ENCODE results near the gene NAV3. TPM values are rescaled to one million over a fixed set of nuclear protein-coding genes. Genes with fewer than 3 reads are reported as not detected.
"Not testable (repeated sequence)": the region's sequence is repeated elsewhere in the genome, so short reads cannot be mapped to it uniquely, and the experiment has no call there.

Gene NAV3
- total RNA-seq, 2 experiments from 2014 or later, result not detected

DNA sequence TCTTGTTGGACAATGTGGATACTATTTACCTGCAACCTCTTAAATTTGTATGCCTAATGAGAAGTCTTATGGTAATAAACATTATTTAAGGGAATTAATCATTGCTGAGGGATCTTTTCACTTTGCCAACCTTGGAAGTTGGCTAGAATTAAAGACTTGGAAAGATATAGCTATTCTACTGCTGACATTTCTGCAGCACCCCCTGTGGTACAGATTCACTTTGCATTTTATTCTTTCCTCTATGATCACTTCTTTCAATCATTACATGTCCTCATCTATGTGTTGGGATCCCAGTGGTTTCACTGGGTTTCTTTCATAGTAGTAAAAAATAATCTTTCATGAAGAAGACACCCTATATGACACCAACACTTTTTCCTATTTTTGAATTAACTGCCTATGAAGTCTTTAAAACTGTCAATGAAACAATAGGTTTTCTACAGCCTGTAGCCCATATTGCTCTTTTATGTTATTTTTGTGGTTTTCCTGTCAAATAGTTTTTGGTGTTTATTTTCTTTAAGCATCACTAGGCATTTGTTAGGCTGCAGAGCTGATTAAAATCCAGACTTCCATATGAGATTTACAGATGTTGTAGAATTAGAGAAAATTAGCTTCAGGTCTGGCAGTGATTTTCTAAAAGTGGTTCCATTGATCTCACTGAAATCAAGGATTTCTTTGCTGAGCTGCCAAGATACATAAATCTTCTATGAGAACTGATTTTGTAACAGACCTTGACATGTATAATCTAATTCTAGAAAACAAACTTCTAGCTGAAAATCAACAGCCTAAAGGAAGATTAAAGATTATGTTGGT, 256.1 kb downstream of the NAV3 start:
- CTCF ChIA-PET, result no interaction called here
- no peaks in the 10 kb centered on the region for H3K27me3 Mint-ChIP-seq

DNA sequence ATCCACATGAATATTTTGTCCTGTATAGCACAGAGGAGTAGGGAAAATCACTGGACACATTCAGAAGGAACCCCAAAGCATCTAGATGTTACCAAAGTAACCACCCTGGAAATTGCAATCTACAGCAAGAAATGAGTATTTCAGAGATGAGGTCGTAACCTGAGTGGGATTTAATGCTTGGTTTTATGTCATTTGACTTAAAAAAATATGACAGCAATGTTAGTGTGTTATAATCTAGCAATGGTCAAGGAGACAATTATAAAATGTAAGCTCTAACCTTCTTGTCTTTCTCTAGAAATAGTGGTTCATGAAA, 256.6 kb downstream of the NAV3 start:
- no peaks in the 10 kb centered on the region for H3K4me1 Mint-ChIP-seq
- H3K27ac Mint-ChIP-seq, result no peak overlapping the region
- ATAC-seq, result no peak
- H3K27me3 Mint-ChIP-seq, result no peaks in the 10 kb centered on the region
- H3K9me3 Mint-ChIP-seq (ENCODE audit: low read depth), result peaks cover 8% of the 10 kb centered on the region
- DNase-seq, result no peak
- no peak overlapping the region for H3K4me3 Mint-ChIP-seq
- no peaks in the 10 kb centered on the region for H3K36me3 Mint-ChIP-seq
- CTCF ChIA-PET, result no interaction called here

More for the DNA sequence above, 256.1 kb downstream of the NAV3 start:
- Mint-ChIP-seq H3K4me3 (no peak overlapping the region), H3K36me3 (no peaks in the 10 kb centered on the region), H3K27ac (no peak overlapping the region), H3K4me1 (no peaks in the 10 kb centered on the region), H3K9me3 (ENCODE audit: low read depth) (peaks cover 6% of the 10 kb centered on the region)
- ATAC-seq, result no peak
- no peak for DNase-seq

DNA sequence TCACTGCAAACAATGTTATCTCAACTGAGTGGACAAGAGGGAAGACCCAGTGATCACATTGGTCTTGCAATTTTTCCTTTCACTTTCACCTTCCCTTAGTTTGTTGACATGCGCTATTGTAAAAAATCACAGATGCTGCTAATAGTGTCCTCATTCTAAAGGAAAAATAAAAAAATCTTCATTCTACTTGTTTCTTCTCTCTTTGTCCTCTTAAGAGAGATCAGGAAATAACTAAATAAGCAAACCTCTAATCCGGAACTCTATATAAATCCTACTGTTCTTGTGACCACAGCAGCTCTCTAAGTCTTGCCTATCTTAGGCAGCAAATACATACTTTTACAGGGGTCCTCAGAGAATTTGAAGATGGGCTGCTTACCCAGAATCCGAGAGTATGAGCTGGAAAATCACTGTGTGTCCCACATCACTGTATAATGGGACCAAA, 257.7 kb downstream of the NAV3 start:
- no peak overlapping the region for H3K4me3 Mint-ChIP-seq
- no peaks in the 10 kb centered on the region for H3K4me1 Mint-ChIP-seq
- no peaks in the 10 kb centered on the region for H3K27me3 Mint-ChIP-seq
- no peak overlapping the region for H3K27ac Mint-ChIP-seq
- CTCF ChIA-PET, result no interaction called here
- DNase-seq, result no peak
- peaks cover 11% of the 10 kb centered on the region for H3K9me3 Mint-ChIP-seq (ENCODE audit: low read depth)
- ATAC-seq, result no peak
- no peaks in the 10 kb centered on the region for H3K36me3 Mint-ChIP-seq

DNA sequence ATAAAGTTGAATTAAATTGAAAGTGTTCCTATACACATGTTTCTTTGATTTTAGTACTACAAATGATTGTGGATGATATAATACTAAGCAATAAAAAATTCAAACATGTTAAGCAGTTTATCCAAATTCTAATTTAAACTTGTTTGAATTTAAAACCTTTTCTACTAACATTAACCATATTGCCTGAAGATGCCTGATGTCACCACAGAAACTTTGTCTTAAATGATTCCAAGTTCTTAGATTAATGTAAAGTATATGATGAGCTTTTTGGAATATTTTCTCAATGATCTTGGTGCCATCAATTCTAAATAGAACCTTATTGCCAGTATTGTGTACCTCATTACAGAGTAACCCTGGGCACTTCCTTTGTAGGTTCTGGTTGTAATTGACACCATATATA, 259.6 kb downstream of the NAV3 start:
- Mint-ChIP-seq H3K9me3 (ENCODE audit: low read depth) (peaks cover 11% of the 10 kb centered on the region), H3K27me3 (no peaks in the 10 kb centered on the region), H3K4me3 (no peak overlapping the region), H3K27ac (no peak overlapping the region), H3K4me1 (no peaks in the 10 kb centered on the region), H3K36me3 (no peaks in the 10 kb centered on the region)
- DNase-seq, result no peak
- ATAC-seq, result no peak
- CTCF ChIA-PET, result no interaction called here

DNA sequence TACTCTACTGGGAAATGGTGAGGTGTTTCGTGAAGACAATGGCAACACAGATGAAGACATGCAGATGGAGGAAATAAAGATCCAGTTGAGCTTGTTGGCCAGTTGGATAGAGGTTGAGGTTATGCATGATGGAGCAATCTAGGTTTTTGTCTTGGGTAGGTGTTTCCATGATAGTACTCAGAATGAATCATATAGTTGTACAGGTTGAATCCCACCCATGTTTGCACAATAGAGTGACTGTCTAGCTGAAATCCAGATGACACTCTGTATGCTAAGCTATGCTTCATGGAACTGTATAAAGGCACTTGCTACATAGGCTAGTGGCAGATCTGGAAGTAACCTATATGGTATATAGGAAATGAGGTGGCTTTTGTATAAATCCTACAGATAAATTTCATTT, 264.9 kb downstream of the NAV3 start:
- no peak overlapping the region for H3K4me3 Mint-ChIP-seq
- CTCF ChIA-PET, result no interaction called here
- peaks cover 8% of the 10 kb centered on the region for H3K9me3 Mint-ChIP-seq (ENCODE audit: low read depth)
- no peak for ATAC-seq
- no peaks in the 10 kb centered on the region for H3K36me3 Mint-ChIP-seq
- H3K27me3 Mint-ChIP-seq, result no peaks in the 10 kb centered on the region
- no peak overlapping the region for H3K27ac Mint-ChIP-seq
- no peak for DNase-seq
- no peaks in the 10 kb centered on the region for H3K4me1 Mint-ChIP-seq

DNA sequence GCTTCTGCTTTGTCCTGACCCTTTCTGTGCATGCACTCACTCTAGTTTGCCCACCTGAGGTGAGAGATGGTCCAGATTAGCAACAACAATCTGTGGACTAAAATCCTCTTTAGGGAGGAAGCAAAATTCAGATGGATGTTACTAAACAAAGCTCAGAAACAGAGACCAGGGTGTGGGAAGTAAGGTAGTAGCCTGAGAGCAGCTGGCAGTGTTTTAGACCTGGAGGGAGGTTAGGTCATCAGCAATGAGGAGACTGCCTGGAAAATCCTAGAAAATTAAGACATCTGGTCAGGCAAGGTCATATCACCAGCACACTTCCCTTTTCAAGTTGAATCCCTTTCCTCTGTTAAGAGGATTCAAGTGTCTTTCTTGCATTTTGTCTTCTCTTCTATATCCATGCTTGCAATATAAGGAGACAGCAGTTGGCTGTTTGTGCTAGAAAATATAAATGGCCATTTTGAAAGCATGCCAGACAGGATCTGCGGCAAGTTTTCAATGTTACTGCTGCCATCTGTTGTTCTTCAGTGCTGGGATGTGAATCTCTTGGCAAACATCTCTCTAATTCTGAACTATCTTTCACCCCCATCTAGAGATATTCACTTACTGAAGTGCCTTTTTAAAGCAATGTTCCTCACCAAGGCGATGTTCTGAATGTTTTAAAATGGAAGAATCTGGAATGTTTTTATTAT, 266.4 kb downstream of the NAV3 start:
- ATAC-seq, result no peak
- no peaks in the 10 kb centered on the region for H3K27me3 Mint-ChIP-seq
- H3K4me3 Mint-ChIP-seq, result no peak overlapping the region
- no peaks in the 10 kb centered on the region for H3K4me1 Mint-ChIP-seq
- CTCF ChIA-PET, result no interaction called here
- peaks cover 6% of the 10 kb centered on the region for H3K9me3 Mint-ChIP-seq (ENCODE audit: low read depth)
- DNase-seq, result no peak
- H3K36me3 Mint-ChIP-seq, result no peaks in the 10 kb centered on the region
- H3K27ac Mint-ChIP-seq, result no peak overlapping the region

DNA sequence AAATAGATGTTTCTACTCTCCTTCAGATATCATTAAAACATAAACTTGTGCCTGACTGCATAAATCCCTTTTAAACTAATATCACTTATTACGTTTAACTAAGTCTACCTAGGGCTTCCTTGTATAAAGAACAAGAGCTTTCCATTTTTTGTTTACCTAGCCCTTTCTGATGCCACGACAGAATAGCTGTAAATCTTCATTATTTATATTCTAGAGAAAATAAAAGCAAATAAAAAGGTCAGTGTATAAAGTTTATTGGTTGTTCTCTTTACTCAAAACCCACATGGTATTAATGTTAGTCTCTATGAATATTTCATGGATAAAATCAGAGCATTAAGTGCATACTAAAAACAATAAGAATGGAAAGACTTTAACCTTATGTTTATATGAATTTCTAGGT, 269.1 kb downstream of the NAV3 start:
- no peak overlapping the region for H3K4me3 Mint-ChIP-seq
- H3K9me3 Mint-ChIP-seq (ENCODE audit: low read depth), result peaks cover 3% of the 10 kb centered on the region
- DNase-seq (no peak), ATAC-seq (no peak)
- H3K4me1 Mint-ChIP-seq, result no peaks in the 10 kb centered on the region
- no peaks in the 10 kb centered on the region for H3K27me3 Mint-ChIP-seq
- no peak overlapping the region for H3K27ac Mint-ChIP-seq
- no peaks in the 10 kb centered on the region for H3K36me3 Mint-ChIP-seq
- CTCF ChIA-PET, result no interaction called here

DNA sequence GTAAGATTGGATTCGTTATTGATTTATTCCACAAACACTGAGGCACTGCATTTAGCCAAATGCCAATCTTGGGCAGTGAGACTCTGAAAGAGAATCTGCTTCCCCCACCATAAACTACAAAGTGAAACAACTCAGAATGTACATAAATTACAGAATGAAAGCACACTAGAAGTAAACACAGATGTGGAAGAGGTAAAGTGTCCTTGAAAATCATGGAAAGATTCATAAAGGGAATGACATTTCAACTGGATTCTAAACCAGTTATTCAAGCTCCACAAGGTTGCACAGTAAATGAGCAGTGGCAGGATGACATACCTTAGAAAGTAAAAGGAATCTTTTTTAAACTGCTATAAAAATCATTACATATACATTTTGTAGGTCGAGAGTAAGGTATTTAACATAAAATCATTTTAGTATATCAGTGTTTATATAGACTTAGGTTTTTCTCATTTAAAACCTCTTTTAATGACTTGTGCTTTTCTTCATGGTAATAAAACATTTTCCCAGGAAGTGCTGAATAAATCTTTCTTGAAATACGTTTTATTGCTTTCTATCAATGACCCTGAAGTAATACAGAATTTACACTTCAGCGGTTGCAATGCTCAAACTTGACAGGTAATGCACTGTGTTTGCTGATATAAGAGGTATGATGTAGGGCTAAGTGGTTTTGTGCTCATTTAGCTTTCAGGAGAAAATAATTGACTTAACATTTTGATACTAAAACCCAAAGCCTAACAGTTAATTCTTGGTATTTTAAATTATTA, 270.6 kb downstream of the NAV3 start:
- no peaks in the 10 kb centered on the region for H3K27me3 Mint-ChIP-seq
- no peaks in the 10 kb centered on the region for H3K9me3 Mint-ChIP-seq (ENCODE audit: low read depth)
- no peak for DNase-seq
- H3K4me1 Mint-ChIP-seq, result no peaks in the 10 kb centered on the region
- ATAC-seq, result no peak
- no peak overlapping the region for H3K4me3 Mint-ChIP-seq
- no peaks in the 10 kb centered on the region for H3K36me3 Mint-ChIP-seq
- CTCF ChIA-PET, result no interaction called here
- H3K27ac Mint-ChIP-seq, result no peak overlapping the region

DNA sequence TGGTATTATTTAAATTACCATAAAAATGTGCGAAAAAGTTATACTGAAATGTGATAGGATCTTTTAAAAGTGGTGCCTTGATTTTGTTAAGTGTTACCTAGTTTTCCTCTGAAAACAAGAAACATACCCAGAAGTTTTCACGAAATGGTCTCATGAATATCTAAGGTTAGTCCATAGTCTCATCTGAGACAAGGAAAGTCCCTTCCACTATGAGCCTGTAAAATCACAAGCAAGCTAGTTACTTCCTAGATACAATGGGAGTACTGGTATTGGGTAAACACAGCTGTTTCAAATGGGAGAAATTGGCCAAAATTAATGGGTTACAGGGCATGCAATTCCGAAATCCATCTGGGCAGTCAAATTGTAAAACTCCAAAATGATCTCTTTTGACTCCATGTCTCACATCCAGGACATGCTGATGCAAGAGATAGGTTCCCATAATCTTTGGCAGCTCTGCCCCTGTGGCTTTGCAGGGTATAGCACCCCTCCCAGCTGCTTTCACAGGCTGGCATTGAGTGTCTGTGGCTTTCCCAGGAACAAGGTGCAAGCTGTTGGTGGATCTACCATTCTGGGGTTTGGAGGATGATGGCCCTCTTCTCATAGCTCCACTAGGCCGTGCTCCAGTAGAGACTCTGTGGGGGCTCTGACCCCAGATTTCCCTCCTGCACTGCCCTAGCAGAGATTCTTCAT, 271.4 kb downstream of the NAV3 start:
- ATAC-seq, result no peak
- CTCF ChIA-PET, result no interaction called here
- no peak overlapping the region for H3K27ac Mint-ChIP-seq

DNA sequence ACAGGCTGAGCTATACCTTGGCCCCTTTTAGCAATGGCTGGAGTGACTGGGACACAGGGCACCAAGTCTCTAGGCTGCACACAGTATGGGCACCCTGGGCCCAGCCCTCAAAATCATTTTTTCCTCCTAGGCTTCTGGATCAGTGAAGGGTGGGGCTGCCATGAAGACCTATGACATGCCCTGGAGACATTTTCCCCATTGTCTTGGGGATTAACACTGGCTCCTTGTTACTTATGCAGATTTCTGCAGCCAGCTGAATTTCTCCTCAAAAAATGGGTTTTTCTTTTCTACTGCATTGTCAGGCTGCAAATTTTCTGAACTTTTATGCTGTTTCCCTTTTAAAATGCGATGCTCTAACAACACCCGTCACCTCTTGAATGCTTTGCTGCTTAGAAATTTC, 272.1 kb downstream of the NAV3 start:
- ATAC-seq; CTCF ChIA-PET; H3K36me3 Mint-ChIP-seq; H3K27me3 Mint-ChIP-seq; H3K4me1 Mint-ChIP-seq; DNase-seq; H3K27ac Mint-ChIP-seq; H3K4me3 Mint-ChIP-seq; H3K9me3 Mint-ChIP-seq (ENCODE audit: low read depth): not testable (repeated sequence)

More for the DNA sequence above, 271.4 kb downstream of the NAV3 start:
- Mint-ChIP-seq H3K4me3 (no peak overlapping the region), H3K4me1 (no peaks in the 10 kb centered on the region), H3K9me3 (ENCODE audit: low read depth) (no peaks in the 10 kb centered on the region), H3K36me3 (no peaks in the 10 kb centered on the region), H3K27me3 (no peaks in the 10 kb centered on the region)
- no peak for DNase-seq

DNA sequence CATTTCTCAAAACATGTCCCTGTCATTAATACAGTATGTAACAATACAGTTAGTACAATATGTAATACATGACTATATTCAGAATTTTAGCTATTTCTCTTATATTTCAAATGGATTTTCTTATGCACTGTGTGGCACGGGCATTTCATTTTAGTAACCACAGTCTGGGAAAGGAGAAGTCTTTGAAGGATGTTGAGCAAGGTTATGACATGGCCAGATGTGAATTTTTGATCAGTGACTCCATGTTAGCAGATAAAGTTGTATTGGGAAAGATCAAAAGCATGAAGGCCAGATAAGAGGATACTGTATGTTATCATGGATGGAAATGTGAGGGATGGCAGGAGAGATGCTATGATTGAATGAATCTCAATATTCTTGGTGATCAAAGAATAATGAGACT, 285.2 kb downstream of the NAV3 start:
- ATAC-seq (no peak), DNase-seq (no peak)
- no peak overlapping the region for H3K27ac Mint-ChIP-seq
- H3K27me3 Mint-ChIP-seq, result no peaks in the 10 kb centered on the region
- peaks cover 12% of the 10 kb centered on the region for H3K9me3 Mint-ChIP-seq (ENCODE audit: low read depth)
- CTCF ChIA-PET, result no interaction called here
- no peak overlapping the region for H3K4me3 Mint-ChIP-seq
- H3K36me3 Mint-ChIP-seq, result no peaks in the 10 kb centered on the region
- H3K4me1 Mint-ChIP-seq, result no peaks in the 10 kb centered on the region

DNA sequence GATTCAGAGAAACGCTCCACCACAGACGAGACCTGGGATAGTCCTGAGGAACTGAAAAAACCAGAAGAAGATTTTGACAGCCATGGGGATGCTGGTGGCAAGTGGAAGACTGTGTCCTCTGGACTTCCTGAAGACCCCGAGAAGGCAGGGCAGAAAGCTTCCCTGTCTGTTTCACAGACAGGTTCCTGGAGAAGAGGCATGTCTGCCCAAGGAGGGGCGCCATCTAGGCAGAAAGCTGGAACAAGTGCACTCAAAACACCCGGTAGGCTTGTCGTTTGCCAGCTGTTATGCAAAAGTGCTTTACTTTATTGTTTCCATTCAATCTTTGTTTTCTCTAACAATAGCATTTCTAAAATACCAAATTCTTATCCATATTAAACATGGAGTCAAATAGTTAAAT, 287.3 kb downstream of the NAV3 start:
- CTCF ChIA-PET, result no interaction called here
- no peak for ATAC-seq

DNA sequence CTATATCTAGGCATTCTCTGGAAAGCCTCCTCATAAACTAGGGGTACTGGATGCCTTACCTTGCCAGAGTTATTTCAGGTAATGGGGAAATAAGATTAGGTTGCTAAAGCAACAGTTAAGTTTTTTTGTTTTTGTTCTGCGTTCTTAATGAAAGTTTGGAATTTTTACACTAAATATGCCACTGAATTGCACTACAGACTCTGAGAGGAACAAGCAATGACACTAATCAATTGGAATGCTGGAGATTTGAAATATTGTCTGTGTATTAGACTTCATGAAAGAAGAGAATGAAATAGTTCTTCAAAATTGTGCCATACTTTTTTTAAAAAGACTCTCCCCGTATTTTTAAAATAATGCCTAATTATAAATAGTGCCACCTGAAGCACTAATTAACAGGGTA, 287.8 kb downstream of the NAV3 start:
- DNase-seq (no peak), ATAC-seq (no peak)
- CTCF ChIA-PET, result no interaction called here
- Mint-ChIP-seq H3K27me3 (no peaks in the 10 kb centered on the region), H3K9me3 (ENCODE audit: low read depth) (peaks cover 9% of the 10 kb centered on the region), H3K4me1 (no peaks in the 10 kb centered on the region), H3K27ac (no peak overlapping the region), H3K36me3 (no peaks in the 10 kb centered on the region), H3K4me3 (no peak overlapping the region)

More for the DNA sequence above, 287.3 kb downstream of the NAV3 start:
- no peaks in the 10 kb centered on the region for H3K4me1 Mint-ChIP-seq
- no peaks in the 10 kb centered on the region for H3K27me3 Mint-ChIP-seq
- no peak overlapping the region for H3K27ac Mint-ChIP-seq
- peaks cover 9% of the 10 kb centered on the region for H3K9me3 Mint-ChIP-seq (ENCODE audit: low read depth)
- H3K4me3 Mint-ChIP-seq, result no peak overlapping the region
- H3K36me3 Mint-ChIP-seq, result no peaks in the 10 kb centered on the region
- DNase-seq, result no peak

All from activated CD8-positive, alpha-beta memory T cell treated with anti-CD3 and anti-CD28 coated beads, Interleukin-2, amount 10 ng/mL, durations not matched to agents 7 days and 5 days (primary cell).